MG63 (cell line): ENCODE data around the gene IQGAP2. TPM values are rescaled to one million over a fixed set of nuclear protein-coding genes. Genes with fewer than 3 reads are reported as not detected.

Experiments used
- DNase-seq: peaks from one replicate; pipeline ENCODE4 v3.0.0-alpha.2; 2020
- H3K27me3 ChIP-seq: fragments of 250-450 bp; sonication (Bioruptor Pico); 2 replicates; pipeline ENCODE4 v1.5.1; 2020; ENCODE audit warnings: mild to moderate bottlenecking, moderate library complexity
- H3K36me3 ChIP-seq: fragments of 250-450 bp; sonication (Bioruptor Pico); 2 replicates; pipeline ENCODE4 v1.5.1; 2020; ENCODE audit warnings: mild to moderate bottlenecking, moderate library complexity
- H3K4me3 ChIP-seq: fragments of 250-450 bp; sonication (Bioruptor Pico); 2 replicates; pipeline ENCODE4 v1.5.1; 2020; ENCODE audit warnings: mild to moderate bottlenecking, moderate library complexity
- H3K9me3 ChIP-seq: fragments of 250-450 bp; sonication (Bioruptor Pico); 2 replicates; pipeline ENCODE4 v1.5.1; 2020; ENCODE audit warnings: mild to moderate bottlenecking, moderate library complexity
- total RNA-seq: library from RNA; depleted of rRNA; stranded (reverse); fragments of >200 nt; shearing (Covaris generic); gene quantifications from 2 replicates; pipeline ENCODE4 v1.2.3, GENCODE V29; 2014; ENCODE audit warnings: low replicate concordance

The IQGAP2 gene
- total RNA-seq, 1 experiment from 2014 or later = 12.3 TPM

DNA sequence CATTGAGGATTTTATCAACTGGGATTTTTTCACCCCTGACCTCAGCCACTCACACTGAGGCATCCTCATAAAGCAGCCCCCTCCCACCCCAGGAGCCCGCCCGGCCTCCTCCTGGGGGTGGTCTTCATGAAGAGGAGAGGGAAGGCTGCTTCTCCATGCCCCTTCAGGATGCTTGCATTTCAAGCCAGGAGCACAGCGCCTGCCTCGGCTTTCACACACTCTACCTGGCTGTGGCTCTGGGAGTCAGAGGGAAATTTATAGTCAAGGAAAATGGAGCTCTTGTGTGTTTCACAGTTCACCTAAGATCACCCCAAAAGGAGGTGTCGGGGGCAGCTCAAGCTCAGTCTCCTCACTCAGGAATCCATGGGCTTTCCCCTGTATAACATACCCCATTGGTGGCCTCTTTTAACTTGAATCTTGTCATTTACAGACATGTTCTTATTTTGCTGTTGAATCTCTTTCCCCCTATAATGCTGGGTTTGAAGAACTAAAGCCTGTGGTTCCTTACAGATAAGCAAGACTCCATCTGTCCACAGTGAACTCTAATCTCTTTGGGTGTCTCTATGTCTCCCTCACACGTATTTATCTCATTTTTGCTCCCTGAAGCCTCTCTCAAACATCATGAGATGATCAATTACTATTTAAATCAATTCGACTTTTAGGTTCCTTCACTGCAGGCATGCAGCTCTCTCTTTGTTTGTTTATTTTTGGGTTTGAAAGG is 22.6 kb upstream of the IQGAP2 start:
- Histone ChIP-seq H3K4me3 (no peak overlapping the region), H3K36me3 (no peaks in the 10 kb centered on the region), H3K27me3 (no peaks in the 10 kb centered on the region), H3K9me3 (no peaks in the 10 kb centered on the region)
- DNase-seq = no peak

DNA sequence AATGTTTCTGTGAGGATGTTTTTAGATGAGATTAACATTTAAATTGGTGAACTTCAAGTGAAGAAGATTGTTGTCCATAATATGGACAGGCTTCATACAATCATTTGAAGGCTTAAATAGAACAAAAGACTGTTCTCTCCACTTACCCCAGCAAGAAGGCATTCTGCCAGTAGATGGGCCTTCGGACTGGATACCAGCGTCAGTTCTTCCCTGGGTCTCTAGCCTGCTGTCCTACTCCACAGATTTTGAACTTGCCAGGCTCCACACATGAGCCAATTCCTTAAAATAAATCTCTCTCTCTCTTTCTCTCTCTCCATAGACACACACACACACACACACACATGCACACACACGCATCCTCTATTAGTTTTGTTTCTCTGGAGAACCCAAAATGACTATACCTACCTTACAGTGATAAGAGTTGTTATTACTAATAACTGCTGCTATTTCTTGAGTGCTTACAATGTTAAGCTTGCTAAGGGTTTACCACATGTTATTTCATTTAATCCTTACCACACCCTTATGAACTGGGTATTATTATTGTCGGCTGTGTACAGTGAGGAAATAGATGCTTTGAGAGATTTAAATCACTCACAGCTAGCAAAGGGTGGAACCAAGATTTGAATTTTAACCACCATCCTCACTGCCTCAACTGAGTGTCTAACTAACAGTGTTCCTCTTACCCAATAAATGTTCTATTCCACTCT is 19.8 kb upstream of the IQGAP2 start:
- Histone ChIP-seq H3K9me3 (no peaks in the 10 kb centered on the region), H3K27me3 (no peaks in the 10 kb centered on the region), H3K36me3 (no peaks in the 10 kb centered on the region), H3K4me3 (no peak overlapping the region)
- no peak for DNase-seq

DNA sequence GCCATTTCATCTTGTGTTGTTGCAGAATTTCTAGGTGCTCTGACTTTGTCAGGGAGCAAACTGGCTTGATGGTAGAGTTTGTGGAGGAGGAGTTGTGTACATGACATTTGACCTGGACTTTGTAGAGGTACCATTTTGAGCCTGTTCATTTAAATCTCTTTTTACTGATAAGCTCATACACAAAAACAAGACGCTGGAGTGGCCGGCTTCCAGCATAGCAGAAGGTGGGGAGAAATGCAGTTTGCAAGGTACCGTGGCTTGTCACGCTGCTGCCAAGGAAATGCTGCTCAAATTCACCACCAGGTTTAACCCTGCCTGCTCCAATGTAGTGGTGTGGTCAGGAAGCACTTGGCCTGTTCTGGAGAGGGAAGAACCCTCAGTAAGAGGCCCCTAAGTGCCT is 18.9 kb upstream of the IQGAP2 start:
- H3K27me3 ChIP-seq = no peaks in the 10 kb centered on the region
- no peak overlapping the region for H3K4me3 ChIP-seq
- H3K36me3 ChIP-seq = no peaks in the 10 kb centered on the region
- no peak for DNase-seq
- H3K9me3 ChIP-seq = no peaks in the 10 kb centered on the region

DNA sequence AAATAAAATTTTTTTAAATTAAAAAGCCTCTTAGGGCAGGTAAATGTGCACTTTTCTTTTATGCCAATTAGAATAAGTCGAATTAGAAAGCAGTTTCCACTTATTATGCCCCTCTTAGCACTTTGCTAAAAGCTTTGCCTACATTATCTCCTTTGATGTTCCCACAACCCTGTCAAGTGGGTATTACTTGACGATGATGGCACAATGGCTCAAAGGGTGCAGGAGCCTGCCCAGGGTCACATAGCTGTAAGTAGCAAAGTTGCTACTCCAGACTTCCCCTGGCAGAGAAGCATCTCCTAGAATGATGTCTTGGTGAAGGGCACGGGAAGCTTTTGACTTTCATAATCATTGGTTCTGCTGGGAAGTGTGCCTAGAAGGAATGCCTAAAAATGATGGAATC is 18.4 kb upstream of the IQGAP2 start:
- H3K36me3 ChIP-seq = no peaks in the 10 kb centered on the region
- DNase-seq = no peak
- no peaks in the 10 kb centered on the region for H3K9me3 ChIP-seq
- H3K4me3 ChIP-seq = no peak overlapping the region
- no peaks in the 10 kb centered on the region for H3K27me3 ChIP-seq

DNA sequence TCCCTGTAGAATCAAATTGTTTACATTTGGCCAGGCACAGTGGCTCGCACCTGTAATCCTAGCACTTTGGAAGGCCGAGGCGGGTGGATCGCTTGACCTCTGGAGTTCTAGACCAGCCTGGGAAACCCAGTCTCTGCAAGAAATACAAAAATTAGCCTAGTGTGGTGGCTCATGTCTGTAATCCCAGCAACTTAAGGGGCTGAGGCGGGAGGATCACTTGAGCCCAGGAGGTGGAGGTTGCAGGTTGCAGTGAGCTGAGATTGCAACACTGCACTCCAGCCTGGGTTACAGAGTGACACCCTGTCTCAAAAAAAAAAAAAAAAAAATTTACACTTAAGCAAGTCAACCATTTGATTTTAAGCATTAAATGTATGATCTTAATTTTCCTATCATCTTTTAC is 17.5 kb upstream of the IQGAP2 start:
- H3K27me3 ChIP-seq = no peaks in the 10 kb centered on the region
- DNase-seq = no peak
- H3K36me3 ChIP-seq = no peaks in the 10 kb centered on the region
- H3K4me3 ChIP-seq = no peak overlapping the region
- H3K9me3 ChIP-seq = no peaks in the 10 kb centered on the region

DNA sequence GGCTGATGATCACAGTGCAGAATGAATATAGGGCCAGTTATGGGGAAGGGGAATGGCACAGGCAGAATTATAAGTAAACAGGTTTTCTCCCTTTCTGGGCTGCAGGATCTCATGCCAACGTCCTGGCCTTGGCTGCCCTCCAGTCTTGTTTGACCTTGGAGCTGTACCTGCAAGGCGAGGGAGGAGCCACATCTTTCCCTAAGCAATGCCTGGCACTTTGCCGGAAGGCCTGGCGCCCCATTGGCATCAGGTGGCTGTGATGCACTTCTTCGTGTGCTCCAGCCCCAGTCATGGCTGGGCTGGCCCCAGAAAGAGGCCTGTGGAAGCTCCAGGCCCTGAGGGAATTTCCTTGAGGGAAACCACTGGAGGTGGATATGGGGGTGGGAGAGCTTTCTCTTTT is 16.7 kb upstream of the IQGAP2 start:
- Histone ChIP-seq H3K9me3 (no peaks in the 10 kb centered on the region), H3K36me3 (no peaks in the 10 kb centered on the region), H3K27me3 (no peaks in the 10 kb centered on the region), H3K4me3 (no peak overlapping the region)
- DNase-seq = no peak

DNA sequence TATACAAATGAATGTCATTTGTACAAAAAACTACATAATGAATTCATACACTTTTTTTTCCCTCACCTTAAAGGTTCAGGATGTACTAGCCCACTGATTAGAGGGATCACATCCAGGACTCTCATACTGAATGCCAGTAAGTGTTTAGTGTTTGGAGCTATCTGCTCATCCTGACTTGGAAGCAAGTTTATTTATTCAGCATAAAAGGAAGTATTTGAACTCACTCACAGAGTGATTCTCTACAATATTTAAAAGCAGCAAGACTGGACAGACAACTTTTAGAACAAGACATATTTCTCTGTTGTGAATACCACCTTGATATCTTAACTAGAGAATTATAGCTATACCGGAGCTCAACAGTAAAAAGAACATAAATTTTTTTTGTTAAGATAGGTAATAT is 14.8 kb upstream of the IQGAP2 start:
- Histone ChIP-seq H3K9me3 (no peaks in the 10 kb centered on the region), H3K36me3 (no peaks in the 10 kb centered on the region), H3K27me3 (no peaks in the 10 kb centered on the region), H3K4me3 (no peak overlapping the region)
- no peak for DNase-seq

DNA sequence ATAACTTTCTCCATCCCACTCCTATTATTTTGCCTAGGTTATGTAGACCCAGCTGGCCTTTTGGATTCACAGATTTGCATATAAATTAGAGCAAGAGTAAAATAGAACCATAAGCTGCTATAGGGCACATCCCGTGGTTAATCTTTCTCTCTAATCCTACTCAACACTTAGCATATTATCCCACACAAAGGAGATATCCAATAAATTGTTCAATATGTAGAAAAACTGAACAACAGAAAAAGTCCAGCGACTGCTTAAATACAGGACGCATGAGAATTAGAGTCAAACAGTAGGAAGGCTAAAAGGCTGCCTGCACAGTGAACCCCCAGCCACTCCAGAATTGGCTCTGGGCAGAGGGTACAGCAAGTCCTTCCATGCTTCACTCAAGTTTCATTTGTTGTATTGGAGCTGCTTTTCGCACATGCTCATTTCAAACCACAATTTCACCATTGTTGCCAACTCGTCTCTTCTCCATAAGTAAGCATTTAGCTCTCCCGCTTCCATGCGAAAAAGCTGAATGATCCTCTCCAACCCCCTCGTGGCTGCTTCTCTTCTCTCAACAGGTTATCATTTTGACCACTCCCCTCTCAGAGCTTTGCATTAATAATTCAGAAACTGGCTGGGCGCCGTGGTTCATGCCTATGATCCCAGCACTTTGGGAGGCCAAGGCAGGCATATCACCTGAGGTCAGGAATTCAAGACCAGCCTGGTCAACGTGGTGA is 14.1 kb upstream of the IQGAP2 start:
- Histone ChIP-seq H3K27me3 (no peaks in the 10 kb centered on the region), H3K9me3 (no peaks in the 10 kb centered on the region), H3K36me3 (no peaks in the 10 kb centered on the region)

DNA sequence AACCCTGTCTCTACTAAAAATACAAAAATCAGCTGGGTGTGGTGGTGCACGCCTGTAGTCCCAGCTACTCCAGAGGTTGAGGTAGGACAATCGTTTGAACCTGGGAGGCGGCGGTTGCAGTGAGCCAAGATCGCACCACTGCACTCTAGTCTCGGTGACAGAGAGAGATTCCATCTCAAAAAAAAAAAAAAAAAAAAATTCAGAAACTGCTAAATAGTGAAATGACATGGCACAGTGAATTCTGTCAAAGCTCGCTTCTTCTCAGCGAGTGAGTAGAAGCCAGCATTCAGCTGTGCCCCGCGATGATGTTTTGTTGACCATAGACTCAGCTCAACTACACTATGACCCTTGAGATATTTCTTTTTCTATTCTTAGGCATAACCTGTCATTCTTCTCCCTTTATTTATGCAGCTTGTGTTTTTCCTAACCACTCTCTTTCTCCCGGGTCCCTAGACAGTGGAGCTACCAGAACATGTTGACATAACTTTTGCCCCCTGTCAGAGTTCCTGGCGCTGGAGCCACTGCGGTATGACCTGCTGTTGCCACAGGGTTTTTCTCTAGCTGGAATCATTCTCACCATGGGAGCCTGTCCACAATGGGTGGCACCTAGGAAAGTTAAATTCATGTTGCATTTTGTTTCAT is 13.5 kb upstream of the IQGAP2 start:
- Histone ChIP-seq H3K4me3 (no peak overlapping the region), H3K36me3 (no peaks in the 10 kb centered on the region), H3K9me3 (no peaks in the 10 kb centered on the region), H3K27me3 (no peaks in the 10 kb centered on the region)
- DNase-seq = no peak

More for the DNA sequence above, 14.1 kb upstream of the IQGAP2 start:
- no peak overlapping the region for H3K4me3 ChIP-seq
- DNase-seq = no peak

DNA sequence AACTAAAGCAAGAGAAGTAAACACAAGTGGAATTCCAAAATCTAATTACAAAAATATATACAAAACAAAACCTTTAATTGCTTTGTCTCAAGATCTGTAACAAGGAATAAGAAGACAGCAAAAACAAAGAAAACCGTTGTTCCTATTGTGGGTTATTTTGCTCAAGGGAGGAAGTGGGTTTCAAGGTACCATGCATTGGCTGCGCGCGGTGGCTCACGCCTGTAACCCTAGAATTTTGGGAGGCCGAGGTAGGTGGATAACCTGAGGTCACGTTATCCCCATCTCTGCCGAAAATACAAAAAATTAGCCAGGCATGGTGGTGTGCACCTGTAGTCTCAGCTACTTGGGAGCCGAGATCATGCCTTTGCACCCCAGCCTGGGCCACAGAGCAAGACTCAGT is 12.1 kb upstream of the IQGAP2 start:
- no peaks in the 10 kb centered on the region for H3K36me3 ChIP-seq
- H3K9me3 ChIP-seq = no peaks in the 10 kb centered on the region
- H3K27me3 ChIP-seq = no peaks in the 10 kb centered on the region
- no peak overlapping the region for H3K4me3 ChIP-seq
- DNase-seq = no peak

DNA sequence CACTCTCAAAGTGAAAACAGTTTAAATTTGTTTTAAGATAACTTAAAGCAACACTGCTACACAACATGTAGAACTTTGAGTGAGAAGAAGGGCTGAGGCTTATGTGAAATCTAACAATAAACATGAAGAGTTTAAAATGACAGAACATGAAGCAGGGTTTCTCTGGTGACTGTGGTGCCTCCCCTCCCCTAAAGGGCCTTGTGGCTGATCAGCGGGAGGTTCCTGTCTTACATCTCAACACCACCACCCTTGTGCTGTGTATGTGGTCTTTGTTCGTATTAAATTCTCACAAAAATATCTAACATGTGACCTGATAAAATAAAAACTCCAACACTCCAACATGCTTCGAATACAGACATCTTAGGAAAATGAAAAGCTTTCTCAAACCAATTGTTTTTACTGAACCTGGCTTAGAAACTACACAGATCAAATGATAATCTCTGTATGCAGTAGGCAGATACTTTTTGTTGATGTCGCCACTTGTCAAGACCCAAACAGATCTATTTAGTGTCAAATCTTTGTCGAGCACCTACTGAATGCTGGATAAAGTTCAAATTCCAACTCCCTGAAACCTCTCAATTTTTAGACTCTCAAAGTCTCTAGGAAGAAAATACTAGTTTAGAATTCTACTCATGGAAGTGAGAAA is 9.9 kb upstream of the IQGAP2 start:
- Histone ChIP-seq H3K9me3 (no peaks in the 10 kb centered on the region), H3K27me3 (no peaks in the 10 kb centered on the region), H3K36me3 (no peaks in the 10 kb centered on the region), H3K4me3 (no peak overlapping the region)
- no peak for DNase-seq

DNA sequence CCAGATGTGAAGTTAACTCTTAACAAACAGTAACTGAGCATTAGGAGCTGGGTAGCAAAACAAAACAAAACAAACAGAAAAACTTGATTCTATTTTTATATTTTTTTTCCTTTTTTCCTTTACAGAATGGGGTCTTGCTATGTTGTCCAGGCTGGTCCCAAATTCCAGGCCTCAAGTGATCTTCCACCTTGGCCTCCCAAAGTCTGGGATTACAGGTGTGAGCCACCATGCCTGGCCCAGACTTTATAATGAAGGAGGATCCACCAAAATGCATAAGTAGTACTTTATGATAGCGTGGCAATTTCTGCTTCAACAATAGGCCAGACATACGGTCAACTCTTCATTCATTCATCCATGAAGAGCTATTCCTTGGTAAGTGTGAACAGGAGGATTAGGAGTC is 5.9 kb upstream of the IQGAP2 start:
- Histone ChIP-seq H3K27me3 (peaks cover 8% of the 10 kb centered on the region), H3K4me3 (no peak overlapping the region), H3K9me3 (no peaks in the 10 kb centered on the region)

DNA sequence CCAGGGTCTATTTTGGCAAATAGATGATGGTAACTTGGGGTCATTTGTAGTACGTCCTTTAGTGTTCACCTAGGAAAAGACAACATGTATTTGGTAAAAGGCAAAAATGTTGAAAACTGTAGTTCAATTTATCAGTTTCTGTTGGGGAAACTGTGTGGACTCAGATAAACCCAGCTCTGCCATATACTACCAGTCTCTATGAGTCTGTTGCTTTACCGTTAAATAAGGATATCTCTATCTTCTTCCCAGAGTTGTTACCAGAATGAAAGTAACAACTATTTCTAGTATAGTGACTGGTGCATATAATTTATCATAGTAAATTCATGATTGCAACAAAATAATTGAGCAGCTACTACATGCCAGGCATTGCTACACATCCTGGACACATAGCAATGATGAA is 3.8 kb upstream of the IQGAP2 start:
- Histone ChIP-seq H3K4me3 (no peak overlapping the region), H3K9me3 (no peaks in the 10 kb centered on the region), H3K27me3 (peaks cover 8% of the 10 kb centered on the region), H3K36me3 (no peaks in the 10 kb centered on the region)
- DNase-seq = no peak

More for the DNA sequence above, 5.9 kb upstream of the IQGAP2 start:
- no peak for DNase-seq
- H3K36me3 ChIP-seq = no peaks in the 10 kb centered on the region

DNA sequence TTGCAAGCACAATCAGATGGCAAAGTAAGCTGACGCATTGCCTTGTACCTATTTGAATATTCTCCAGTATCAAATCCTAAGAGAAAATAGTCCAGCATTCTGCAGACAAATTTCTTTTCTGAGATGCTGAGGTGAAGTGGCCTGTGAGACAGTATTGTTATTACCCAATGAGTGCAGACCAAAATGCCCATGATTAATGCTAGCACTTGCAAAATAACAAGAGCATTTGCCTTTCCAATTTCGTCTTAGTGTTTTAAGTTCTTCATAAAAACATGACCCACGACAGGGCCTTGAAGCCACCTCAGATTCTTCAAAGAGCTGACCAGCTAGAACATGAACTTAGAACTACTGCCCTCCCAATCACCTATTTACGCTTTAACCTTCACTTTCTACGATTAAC is 2.6 kb upstream of the IQGAP2 start:
- Histone ChIP-seq H3K4me3 (no peak overlapping the region), H3K27me3 (peaks cover 8% of the 10 kb centered on the region), H3K36me3 (no peaks in the 10 kb centered on the region), H3K9me3 (no peaks in the 10 kb centered on the region)
- no peak for DNase-seq

DNA sequence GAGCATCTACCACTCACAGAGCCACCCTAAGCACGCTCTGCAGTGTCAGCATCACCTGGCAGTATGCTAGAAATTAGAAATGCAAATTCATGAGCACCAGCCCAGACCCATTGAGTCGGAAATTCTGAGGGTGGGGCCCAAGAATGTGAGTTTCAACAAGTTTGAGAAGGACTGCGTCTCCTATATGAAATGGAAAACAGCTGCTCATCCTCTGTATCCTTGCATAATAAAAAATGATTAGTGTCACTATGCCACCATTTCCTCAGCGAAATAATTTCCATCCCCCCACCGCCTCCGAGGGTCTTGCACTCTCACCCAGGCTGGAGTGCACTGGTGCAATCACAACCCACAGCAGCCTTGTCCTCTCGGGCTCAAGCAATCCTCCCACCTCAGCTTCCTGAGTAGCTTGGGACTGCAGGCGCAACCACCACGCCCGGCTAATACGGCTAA is 1.3 kb upstream of the IQGAP2 start:
- Histone ChIP-seq H3K27me3 (peaks cover 10% of the 10 kb centered on the region), H3K36me3 (no peaks in the 10 kb centered on the region), H3K4me3 (no peak overlapping the region)

DNA sequence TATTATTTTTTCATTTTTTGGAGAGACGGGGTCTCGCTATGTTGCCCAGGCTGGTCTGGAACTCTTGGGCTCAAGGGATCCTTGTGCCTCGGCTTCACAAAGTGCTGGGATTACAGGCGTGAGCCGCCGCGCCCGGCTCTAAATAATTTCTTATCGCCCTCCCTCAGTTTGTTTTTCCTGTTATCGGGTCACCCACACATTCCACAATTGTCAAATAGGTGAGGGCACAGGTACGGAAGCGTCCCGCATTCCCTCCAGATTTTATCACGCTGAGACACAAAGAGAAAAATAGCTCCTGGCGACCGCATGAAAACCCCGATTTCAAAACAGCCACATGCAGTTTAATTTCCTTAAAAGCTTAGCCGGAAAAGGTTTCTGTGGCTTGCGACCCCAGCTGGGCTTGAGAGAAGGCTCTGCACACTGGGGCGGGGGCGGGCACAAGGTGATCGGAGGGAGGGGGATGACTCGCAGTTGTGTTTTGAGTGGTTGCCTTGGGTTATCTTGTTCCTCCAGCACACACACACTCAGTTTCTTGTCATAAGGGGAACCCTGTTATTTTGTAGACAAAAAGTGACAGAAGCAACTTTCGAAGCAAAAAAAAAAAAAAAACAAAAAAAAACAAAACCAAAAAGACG is 717 bp upstream of the IQGAP2 start:
- peak overlapping the region; percentile 64 for H3K4me3 ChIP-seq
- no peaks in the 10 kb centered on the region for H3K9me3 ChIP-seq
- peaks cover 10% of the 10 kb centered on the region for H3K27me3 ChIP-seq
- no peaks in the 10 kb centered on the region for H3K36me3 ChIP-seq
- peak; percentile 11 for DNase-seq

More for the DNA sequence above, 1.3 kb upstream of the IQGAP2 start:
- no peaks in the 10 kb centered on the region for H3K9me3 ChIP-seq
- DNase-seq = no peak
